ENCODE data around the gene CHMP4B. TPM values are rescaled to one million over a fixed set of nuclear protein-coding genes. Genes with fewer than 3 reads are reported as not detected.

The CHMP4B gene
- total RNA-seq, 1 donor from 2014 or later, result 97.2 TPM

DNA sequence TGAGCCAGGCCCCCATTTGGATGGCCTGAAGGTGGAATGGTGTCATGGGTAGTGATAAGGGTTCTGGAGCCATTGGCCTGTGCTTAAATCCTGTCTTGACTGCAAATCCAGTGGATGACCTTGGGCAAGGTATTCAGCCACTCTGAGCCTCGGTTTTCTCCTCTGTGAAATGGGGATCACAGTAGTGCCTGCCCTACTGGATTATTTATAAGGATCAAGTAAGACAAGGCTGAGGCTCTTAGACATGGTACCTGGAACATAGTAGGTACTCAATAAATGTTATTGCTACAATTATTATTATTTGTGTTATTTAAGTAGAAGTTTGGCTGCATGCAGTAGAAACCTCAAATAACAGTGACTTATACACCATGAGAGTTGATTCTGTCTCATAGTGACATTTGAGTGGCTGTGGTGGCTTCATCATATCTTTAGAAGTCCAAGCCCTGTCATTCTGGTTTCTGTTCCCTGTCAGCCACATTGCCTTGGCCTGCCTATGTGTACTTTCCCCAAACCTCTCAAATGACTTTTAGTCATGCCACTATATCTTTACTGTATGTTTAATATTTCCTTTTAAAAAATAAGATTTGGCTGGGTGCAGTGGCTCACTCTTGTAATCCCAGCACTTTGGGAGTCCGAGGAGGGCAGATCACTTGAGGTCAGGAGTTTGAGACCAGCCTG, 37.6 kb upstream of the CHMP4B start:
- H3K4me1 Mint-ChIP-seq, result no peaks in the 10 kb centered on the region
- H3K36me3 Mint-ChIP-seq (ENCODE audit: low read depth), result no peaks in the 10 kb centered on the region
- H3K27ac Mint-ChIP-seq (ENCODE audit: unreplicated experiment), result no peak overlapping the region
- TF ChIP-seq, protein P1, sequence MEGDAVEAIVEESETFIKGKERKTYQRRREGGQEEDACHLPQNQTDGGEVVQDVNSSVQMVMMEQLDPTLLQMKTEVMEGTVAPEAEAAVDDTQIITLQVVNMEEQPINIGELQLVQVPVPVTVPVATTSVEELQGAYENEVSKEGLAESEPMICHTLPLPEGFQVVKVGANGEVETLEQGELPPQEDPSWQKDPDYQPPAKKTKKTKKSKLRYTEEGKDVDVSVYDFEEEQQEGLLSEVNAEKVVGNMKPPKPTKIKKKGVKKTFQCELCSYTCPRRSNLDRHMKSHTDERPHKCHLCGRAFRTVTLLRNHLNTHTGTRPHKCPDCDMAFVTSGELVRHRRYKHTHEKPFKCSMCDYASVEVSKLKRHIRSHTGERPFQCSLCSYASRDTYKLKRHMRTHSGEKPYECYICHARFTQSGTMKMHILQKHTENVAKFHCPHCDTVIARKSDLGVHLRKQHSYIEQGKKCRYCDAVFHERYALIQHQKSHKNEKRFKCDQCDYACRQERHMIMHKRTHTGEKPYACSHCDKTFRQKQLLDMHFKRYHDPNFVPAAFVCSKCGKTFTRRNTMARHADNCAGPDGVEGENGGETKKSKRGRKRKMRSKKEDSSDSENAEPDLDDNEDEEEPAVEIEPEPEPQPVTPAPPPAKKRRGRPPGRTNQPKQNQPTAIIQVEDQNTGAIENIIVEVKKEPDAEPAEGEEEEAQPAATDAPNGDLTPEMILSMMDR (conservative IDR thresholded peaks at IDR 0.05), result no peak
- H3K4me3 Mint-ChIP-seq, result no peak overlapping the region
- H3K27me3 Mint-ChIP-seq (ENCODE audit: low read depth), result no peaks in the 10 kb centered on the region
- H3K9me3 Mint-ChIP-seq, result no peaks in the 10 kb centered on the region
- DNase-seq (ENCODE audit: low read depth, low spot score), result no peak

DNA sequence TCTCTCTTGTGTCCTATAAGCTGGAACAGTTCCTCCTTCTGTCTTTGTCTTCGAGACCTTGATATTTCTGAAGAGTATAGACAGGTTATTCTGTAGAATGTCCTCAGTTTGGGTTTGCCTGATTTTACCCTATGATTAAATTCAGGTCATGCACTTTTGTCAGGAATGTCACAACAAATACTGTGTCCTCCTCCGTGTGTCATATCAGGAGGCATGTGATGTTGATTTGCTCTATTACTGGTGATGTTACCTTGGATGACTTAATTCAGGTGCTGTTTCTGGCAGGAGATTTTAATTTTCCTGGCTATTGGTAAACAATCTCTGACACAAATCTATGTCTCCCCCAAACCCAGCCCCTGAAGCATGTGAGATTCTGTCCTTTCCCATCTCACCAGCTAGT, 33.3 kb upstream of the CHMP4B start:
- no peaks in the 10 kb centered on the region for H3K4me1 Mint-ChIP-seq
- TF ChIP-seq, protein P1 (conservative IDR thresholded peaks at IDR 0.05), result no peak
- no peak for DNase-seq (ENCODE audit: low read depth, low spot score)
- H3K27me3 Mint-ChIP-seq (ENCODE audit: low read depth), result no peaks in the 10 kb centered on the region
- H3K36me3 Mint-ChIP-seq (ENCODE audit: low read depth), result no peaks in the 10 kb centered on the region
- no peak overlapping the region for H3K27ac Mint-ChIP-seq (ENCODE audit: unreplicated experiment)
- no peak overlapping the region for H3K4me3 Mint-ChIP-seq
- no peaks in the 10 kb centered on the region for H3K9me3 Mint-ChIP-seq

GRCh38 chr20:33781133-33781532, 30.0 kb upstream of the CHMP4B start:
- H3K27ac Mint-ChIP-seq (ENCODE audit: unreplicated experiment), result no peak overlapping the region

DNA sequence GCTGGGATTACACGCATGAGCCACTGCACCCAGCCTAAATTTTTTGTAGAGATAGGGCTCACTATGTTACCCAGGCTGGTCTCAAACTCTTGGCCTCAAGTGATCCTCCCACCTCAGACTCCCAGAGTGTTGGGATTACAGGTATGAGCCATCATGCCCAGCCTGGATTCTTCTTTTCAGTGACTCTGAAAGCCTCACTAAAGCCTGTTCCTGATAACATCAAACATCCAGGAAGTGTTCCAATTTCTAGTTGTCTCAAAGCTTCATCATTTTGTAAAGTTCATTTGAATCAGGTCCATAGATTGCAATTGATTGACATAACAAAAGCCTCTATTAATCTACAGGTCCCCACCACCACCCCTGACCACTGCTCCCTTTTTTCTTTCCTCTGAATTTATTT, 29.2 kb upstream of the CHMP4B start:
- no peaks in the 10 kb centered on the region for H3K27me3 Mint-ChIP-seq (ENCODE audit: low read depth)
- TF ChIP-seq, protein P1 (conservative IDR thresholded peaks at IDR 0.05), result no peak
- no peaks in the 10 kb centered on the region for H3K9me3 Mint-ChIP-seq
- no peaks in the 10 kb centered on the region for H3K36me3 Mint-ChIP-seq (ENCODE audit: low read depth)
- no peak overlapping the region for H3K27ac Mint-ChIP-seq (ENCODE audit: unreplicated experiment)
- no peak overlapping the region for H3K4me3 Mint-ChIP-seq
- peaks cover 11% of the 10 kb centered on the region for H3K4me1 Mint-ChIP-seq
- no peak for DNase-seq (ENCODE audit: low read depth, low spot score)

More at GRCh38 chr20:33781133-33781532, 30.0 kb upstream of the CHMP4B start:
- TF ChIP-seq, protein P1 (conservative IDR thresholded peaks at IDR 0.05), result no peak
- no peaks in the 10 kb centered on the region for H3K36me3 Mint-ChIP-seq (ENCODE audit: low read depth)
- no peak for DNase-seq (ENCODE audit: low read depth, low spot score)
- no peak overlapping the region for H3K4me3 Mint-ChIP-seq
- H3K9me3 Mint-ChIP-seq, result no peaks in the 10 kb centered on the region
- H3K4me1 Mint-ChIP-seq, result peaks cover 6% of the 10 kb centered on the region
- no peaks in the 10 kb centered on the region for H3K27me3 Mint-ChIP-seq (ENCODE audit: low read depth)

GRCh38 chr20:33783256-33783655, 27.9 kb upstream of the CHMP4B start:
- H3K4me1 Mint-ChIP-seq, result peaks cover 22% of the 10 kb centered on the region
- no peaks in the 10 kb centered on the region for H3K36me3 Mint-ChIP-seq (ENCODE audit: low read depth)
- H3K27me3 Mint-ChIP-seq (ENCODE audit: low read depth), result no peaks in the 10 kb centered on the region
- H3K4me3 Mint-ChIP-seq, result no peak overlapping the region
- peak overlapping the region; percentile 70 for H3K27ac Mint-ChIP-seq (ENCODE audit: unreplicated experiment)
- TF ChIP-seq, protein P1 (conservative IDR thresholded peaks at IDR 0.05), result no peak
- no peak for DNase-seq (ENCODE audit: low read depth, low spot score)
- no peaks in the 10 kb centered on the region for H3K9me3 Mint-ChIP-seq

Data from neural crest cell (in vitro differentiated cells).